Measurements from ENCODE around the gene KMT5B. TPM values are rescaled to one million over a fixed set of nuclear protein-coding genes. Genes with fewer than 3 reads are reported as not detected.
A peak's percentile ranks its signal among the peaks of the same experiment; 100 is the strongest.

The KMT5B gene
- total and polyA plus RNA-seq, 2 of the 13 experiments (the other 11 are each of a cell fraction or from before 2014, with no cell fraction given) = 17.6 to 23.7 TPM

DNA sequence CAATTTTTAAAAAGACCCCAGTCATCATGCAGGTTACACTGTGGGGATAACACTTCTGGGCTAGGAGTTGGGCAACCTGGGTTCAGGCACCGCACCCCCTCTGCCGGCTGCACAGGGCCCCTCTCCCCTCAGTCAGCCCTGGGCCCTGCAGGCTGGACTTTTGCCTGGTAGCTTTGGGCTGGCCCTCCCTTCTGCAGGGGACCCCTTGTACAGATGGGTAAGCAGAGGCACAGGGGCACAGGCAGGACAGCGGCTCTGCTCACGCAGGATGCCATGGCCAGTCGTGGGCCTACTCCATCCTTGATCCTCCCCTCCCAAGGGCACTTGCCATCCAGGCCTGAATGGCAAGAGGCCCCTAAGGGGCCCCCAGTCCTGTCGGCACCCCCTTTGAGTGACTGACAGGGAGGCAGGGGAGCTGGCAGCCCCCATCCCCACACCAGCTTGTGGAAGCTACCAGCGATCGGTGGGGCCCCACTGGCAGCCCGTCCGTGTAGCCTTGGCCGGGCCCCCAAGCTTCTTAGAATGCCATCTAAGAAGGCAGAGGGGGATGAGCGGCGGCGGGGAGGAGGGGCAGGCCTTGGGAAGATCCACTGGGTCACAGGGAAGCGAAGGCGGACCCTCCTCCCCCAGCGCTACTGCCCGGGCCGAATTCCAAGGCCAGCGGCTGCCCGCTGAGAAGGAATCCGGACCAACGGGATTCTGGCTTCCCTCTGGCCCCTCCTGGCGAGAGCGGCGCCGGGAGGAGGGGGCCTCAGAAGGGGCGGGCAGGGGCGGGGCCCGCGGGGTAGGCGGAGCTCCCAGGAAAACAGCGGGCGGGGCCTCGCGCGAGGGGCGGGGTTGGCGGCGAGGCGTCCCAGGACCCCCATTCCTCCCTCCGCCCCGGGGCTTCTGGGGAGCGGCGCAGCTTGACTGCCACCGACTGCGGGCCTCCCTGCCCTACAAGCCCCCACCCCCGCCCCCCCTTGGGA is 85.1 kb downstream of the KMT5B start (continued):
- TF ChIP-seq HMGXB4 (CRISPR knock-in tag; IDR thresholded peaks at IDR 0.05; ENCODE audit: borderline replicate concordance in 1 of 2, low read depth in 1 of 2) = peak in 1 of 2 experiments; percentile 44; a peak in 1 of 4 replicates
- TF ChIP-seq CAMTA2 (CRISPR knock-in tag; IDR thresholded peaks at IDR 0.05; ENCODE audit: borderline replicate concordance) = 0 out of 2 replicates have a peak, but pooled peaks have one; percentile 48
- no peak for TF ChIP-seq NR1H2 (CRISPR knock-in tag; IDR thresholded peaks at IDR 0.05; ENCODE audit: borderline replicate concordance, low read depth)
- no peak for TF ChIP-seq ZNF703 (CRISPR knock-in tag; IDR thresholded peaks at IDR 0.05; ENCODE audit: borderline replicate concordance)
- TF ChIP-seq HNRNPL (IDR thresholded peaks at IDR 0.05; ENCODE audit: low read depth, low read length) = peak; percentile 91
- 0 out of 2 replicates have a peak, but pooled peaks have one; percentile 25 for TF ChIP-seq TGIF2 (CRISPR knock-in tag; IDR thresholded peaks at IDR 0.05)
- no peak for TF ChIP-seq ZBTB21 (CRISPR knock-in tag; IDR thresholded peaks at IDR 0.05)
- TF ChIP-seq SOX13 (IDR thresholded peaks at IDR 0.05) = no peak
- peak in 1 of 2 experiments; percentile 37; a peak in 2 of 4 replicates for TF ChIP-seq SOX13 (CRISPR knock-in tag; conservative IDR thresholded peaks at IDR 0.05 in 1 of 2, IDR thresholded peaks at IDR 0.05 in 1 of 2)
- TF ChIP-seq, protein P1, sequence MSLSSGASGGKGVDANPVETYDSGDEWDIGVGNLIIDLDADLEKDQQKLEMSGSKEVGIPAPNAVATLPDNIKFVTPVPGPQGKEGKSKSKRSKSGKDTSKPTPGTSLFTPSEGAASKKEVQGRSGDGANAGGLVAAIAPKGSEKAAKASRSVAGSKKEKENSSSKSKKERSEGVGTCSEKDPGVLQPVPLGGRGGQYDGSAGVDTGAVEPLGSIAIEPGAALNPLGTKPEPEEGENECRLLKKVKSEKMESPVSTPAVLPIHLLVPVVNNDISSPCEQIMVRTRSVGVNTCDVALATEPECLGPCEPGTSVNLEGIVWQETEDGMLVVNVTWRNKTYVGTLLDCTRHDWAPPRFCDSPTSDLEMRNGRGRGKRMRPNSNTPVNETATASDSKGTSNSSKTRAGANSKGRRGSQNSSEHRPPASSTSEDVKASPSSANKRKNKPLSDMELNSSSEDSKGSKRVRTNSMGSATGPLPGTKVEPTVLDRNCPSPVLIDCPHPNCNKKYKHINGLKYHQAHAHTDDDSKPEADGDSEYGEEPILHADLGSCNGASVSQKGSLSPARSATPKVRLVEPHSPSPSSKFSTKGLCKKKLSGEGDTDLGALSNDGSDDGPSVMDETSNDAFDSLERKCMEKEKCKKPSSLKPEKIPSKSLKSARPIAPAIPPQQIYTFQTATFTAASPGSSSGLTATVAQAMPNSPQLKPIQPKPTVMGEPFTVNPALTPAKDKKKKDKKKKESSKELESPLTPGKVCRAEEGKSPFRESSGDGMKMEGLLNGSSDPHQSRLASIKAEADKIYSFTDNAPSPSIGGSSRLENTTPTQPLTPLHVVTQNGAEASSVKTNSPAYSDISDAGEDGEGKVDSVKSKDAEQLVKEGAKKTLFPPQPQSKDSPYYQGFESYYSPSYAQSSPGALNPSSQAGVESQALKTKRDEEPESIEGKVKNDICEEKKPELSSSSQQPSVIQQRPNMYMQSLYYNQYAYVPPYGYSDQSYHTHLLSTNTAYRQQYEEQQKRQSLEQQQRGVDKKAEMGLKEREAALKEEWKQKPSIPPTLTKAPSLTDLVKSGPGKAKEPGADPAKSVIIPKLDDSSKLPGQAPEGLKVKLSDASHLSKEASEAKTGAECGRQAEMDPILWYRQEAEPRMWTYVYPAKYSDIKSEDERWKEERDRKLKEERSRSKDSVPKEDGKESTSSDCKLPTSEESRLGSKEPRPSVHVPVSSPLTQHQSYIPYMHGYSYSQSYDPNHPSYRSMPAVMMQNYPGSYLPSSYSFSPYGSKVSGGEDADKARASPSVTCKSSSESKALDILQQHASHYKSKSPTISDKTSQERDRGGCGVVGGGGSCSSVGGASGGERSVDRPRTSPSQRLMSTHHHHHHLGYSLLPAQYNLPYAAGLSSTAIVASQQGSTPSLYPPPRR (CRISPR knock-in tag; IDR thresholded peaks at IDR 0.05; ENCODE audit: borderline replicate concordance) = peak; percentile 29; the same call in 1 of the 2 replicates
- no peak for TF ChIP-seq SP4 (CRISPR knock-in tag; IDR thresholded peaks at IDR 0.05)
- 0 out of 2 replicates have a peak, but pooled peaks have one; percentile 34 for TF ChIP-seq ZNF101 (CRISPR knock-in tag; IDR thresholded peaks at IDR 0.05; ENCODE audit: borderline replicate concordance, low read depth)
- TF ChIP-seq RORA (CRISPR knock-in tag; IDR thresholded peaks at IDR 0.05) = no peak
- TF ChIP-seq MED1 (CRISPR knock-in tag; IDR thresholded peaks at IDR 0.05) = peak; percentile 42
- TF ChIP-seq PPARG (CRISPR knock-in tag; conservative IDR thresholded peaks at IDR 0.05) = peak; percentile 48
- no peak for TF ChIP-seq ATF4 (CRISPR knock-in tag; IDR thresholded peaks at IDR 0.05)
- TF ChIP-seq, protein P2, sequence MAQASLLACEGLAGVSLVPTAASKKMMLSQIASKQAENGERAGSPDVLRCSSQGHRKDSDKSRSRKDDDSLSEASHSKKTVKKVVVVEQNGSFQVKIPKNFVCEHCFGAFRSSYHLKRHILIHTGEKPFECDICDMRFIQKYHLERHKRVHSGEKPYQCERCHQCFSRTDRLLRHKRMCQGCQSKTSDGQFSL (CRISPR knock-in tag; IDR thresholded peaks at IDR 0.05) = 0 out of 2 replicates have a peak, but pooled peaks have one; percentile 26
- peak; percentile 29; the same call in 1 of the 2 replicates for TF ChIP-seq YEATS4 (CRISPR knock-in tag; IDR thresholded peaks at IDR 0.05; ENCODE audit: borderline replicate concordance)
- TF ChIP-seq ZNF24 (IDR thresholded peaks at IDR 0.05) = no peak

Measured in HepG2 (cell line).